Fibroblast of peridontal ligament (primary cell): ENCODE measurements around the gene UBL4B.

Experiments
- DNase-seq: peaks from one replicate; pipeline ENCODE4 v3.0.0-alpha.2; 2010; ENCODE audit errors: extremely low read depth

Gene UBL4B

DNA sequence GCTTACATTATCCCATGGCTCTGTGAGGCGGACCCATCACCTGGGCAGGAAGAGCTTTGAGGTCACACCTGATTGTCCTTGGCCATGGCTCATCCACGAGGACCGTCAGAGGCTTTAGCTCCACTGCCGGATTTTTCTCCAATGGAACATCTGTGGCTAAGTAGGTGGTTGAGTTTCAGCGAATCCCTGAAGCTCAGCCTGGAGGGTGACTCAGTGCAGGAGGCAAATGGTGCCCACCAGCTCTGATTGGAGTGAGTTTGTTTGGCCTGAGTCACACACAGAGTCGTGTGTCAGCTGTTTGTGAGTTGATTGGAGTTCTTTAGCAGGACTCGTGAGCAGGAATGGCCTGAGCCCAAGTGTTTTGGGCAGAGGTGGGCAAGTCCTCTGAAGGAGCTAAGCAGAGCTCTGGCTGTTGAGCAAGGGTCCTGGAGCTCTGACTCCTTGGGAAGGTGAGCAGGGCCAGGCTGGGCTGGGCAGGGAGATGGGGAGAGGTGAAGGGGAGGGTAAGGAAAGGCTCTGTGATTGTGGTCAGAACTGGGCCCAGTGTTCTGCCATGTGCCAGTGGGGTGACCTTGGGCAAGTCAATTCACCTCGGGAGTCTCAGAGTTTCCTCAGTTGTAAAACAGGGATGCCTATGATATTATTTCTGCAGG lies 40.0 kb downstream of the UBL4B start:
- DNase-seq = peak; percentile 37

DNA sequence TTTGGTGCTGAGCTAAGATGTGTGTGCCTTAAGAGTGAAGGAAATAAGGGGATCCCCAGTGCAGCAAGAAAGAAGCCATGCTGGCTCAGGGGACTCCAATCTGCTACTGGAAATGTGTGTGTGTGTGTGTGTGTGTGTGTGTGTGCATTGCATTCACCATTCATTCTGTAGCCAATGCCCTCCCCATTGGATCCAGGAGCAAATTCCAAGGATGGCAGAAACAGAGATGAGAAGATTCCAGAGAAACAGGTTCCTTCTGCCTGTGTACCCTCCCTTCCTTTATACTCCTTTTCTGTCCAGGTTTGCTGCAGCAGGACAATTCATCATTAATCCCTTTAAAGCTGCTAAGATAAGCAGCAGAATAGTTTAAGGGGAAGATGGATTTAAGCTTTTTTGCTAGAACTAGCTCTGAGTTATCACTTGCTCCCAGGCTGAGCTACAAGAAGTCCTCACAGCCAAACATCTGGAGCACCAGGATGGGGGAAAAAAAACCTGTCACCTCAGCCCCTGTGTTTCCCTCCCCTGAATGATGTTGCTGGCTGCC lies 41.2 kb downstream of the UBL4B start:
- DNase-seq = no peak

DNA sequence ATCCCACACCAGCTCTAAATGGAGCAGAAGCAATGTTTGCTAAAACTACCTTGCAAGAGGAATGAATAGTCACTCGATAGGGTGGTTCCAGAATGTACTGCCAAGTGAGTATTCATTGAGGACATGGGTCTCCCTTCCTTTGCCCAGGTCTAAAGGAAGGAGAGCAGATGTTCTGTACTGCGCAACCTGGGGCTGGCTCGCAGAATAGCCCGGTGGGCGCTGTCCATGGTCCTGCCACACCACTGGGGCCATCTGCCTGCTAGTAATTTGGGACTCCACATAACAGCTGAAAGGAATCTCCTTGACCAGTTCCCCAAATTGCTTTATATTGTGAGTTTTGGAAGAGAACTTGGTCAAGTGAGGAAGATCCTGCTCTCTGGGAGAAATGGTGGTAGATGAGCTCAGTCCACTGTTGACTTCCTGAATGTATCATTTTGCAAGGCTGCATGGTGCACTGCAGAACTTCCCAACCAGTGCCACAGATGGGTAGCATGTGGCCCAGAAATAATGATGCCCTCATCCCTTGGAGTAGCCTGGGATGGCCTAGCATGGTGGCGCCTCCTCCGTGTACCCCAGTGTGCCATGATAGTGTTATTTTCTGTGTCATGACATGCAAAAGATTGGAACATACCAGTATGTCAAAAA lies 43.8 kb downstream of the UBL4B start:
- DNase-seq = peak; percentile 57

DNA sequence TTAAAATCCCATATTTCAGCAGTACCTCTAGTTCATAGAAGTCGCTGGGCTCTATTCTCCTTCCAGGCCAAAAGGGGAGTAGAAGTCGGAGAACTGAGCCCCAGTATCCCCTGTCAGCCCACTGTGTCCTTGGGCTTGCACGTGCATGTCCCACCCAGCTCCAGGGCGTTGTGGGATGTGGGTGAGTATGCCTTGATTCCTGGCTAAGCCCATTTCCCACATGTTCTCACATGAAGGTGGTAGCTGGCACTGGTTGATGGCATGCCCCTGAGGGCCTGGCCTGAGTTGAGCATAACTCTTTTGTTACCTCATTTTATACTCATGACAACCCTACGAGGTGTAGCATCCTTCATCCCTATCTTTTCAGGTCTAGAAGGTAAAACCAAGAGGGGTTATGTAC lies 46.0 kb downstream of the UBL4B start:
- no peak for DNase-seq

DNA sequence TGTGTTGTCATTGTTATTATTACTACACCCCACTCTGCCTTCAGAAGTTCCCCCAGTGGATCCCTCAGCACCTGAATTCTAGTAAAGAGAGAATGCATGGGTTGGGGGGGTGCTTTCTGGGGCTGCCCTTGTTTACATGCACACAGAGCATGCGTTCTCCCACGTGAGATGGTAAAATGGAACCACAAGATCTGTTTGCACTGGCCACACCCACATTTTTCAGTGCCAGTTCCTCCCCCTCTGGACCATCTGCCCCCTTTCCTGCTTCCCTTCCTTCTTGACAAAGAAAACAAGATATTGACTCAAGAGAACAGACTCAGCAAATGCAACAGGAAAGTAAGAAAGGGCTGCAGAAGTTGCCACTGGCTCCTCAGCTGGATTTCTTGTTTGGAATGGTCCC lies 46.9 kb downstream of the UBL4B start:
- no peak for DNase-seq

DNA sequence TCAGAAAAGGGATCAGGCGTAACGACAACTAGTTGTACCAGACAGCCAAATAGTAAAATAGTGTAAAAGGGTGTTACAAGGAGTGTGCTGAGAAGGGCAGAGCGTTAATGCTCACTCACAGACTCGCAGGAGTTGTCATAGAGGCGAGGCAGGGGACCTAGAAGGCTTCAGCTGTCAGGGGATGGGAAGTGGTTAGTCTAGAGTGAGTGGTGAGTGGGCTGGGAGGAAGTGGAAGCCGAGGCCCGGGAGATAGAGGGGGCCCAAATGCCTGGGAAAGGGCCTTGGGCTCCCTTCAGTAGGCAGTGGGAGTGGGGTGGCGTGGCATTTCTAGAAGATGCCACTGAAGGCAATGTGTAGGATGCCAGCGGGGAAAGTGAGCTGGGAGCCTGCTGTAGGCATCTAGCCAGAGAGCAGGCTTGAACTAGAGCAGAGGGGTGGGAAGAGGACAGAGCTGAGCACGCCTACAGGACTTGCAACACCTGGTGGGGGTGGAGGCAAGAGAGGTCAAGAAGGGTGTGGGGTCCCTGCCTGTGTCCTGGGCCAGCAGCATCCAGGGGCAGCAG lies 48.4 kb downstream of the UBL4B start:
- no peak for DNase-seq

DNA sequence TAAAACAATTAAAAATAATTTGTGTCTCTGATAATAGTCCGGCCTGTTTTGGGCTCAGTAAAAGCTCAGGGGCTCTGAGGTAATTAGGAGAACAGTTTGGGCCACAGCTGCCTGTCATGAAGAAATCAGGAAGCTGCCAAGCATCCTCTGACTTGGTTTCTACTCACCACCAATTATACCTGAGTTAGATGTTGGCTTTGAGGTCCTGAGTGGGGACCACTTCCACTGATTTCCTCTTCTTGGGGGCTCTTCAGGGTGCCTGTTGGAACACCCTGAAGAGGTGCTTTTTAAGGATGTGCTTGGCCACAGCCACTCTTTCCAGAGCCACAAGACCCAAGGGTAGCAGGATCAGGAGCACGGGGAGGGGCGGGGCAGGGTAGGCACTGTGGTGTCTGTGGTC lies 48.9 kb downstream of the UBL4B start:
- no peak for DNase-seq

- DNase-seq = no peak
These were observed 49.6 kb downstream of the UBL4B start for GRCh38 chr1:110161849-110162248.
